ENCODE data around the gene BOLA1. TPM values are rescaled to one million over a fixed set of nuclear protein-coding genes. Genes with fewer than 3 reads are reported as not detected.

BOLA1 gene
- total RNA-seq, 1 experiment from 2014 or later: 15.3 TPM

- no peaks in the 10 kb centered on the region for H3K9me3 Mint-ChIP-seq
- POLR2A ChIA-PET: no interaction called here
- H3K36me3 Mint-ChIP-seq: no peaks in the 10 kb centered on the region
- TF ChIP-seq CBFB (CRISPR knock-in tag; IDR thresholded peaks at IDR 0.05; ENCODE audit: low read depth) (no peak), RELA (CRISPR knock-in tag; IDR thresholded peaks at IDR 0.05; ENCODE audit: borderline replicate concordance) (no peak), ZNF671 (CRISPR knock-in tag; IDR thresholded peaks at IDR 0.05) (no peak), FOXP1 (CRISPR knock-in tag; IDR thresholded peaks at IDR 0.05; ENCODE audit: borderline replicate concordance) (no peak), KAT7 (CRISPR knock-in tag; IDR thresholded peaks at IDR 0.05; ENCODE audit: borderline replicate concordance) (no peak)
- TF ChIP-seq, protein P1, sequence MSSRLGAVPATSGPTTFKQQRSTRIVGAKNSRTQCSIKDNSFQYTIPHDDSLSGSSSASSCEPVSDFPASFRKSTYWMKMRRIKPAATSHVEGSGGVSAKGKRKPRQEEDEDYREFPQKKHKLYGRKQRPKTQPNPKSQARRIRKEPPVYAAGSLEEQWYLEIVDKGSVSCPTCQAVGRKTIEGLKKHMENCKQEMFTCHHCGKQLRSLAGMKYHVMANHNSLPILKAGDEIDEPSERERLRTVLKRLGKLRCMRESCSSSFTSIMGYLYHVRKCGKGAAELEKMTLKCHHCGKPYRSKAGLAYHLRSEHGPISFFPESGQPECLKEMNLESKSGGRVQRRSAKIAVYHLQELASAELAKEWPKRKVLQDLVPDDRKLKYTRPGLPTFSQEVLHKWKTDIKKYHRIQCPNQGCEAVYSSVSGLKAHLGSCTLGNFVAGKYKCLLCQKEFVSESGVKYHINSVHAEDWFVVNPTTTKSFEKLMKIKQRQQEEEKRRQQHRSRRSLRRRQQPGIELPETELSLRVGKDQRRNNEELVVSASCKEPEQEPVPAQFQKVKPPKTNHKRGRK (CRISPR knock-in tag; IDR thresholded peaks at IDR 0.05; ENCODE audit: borderline replicate concordance): no peak
- TF ChIP-seq, protein P2, sequence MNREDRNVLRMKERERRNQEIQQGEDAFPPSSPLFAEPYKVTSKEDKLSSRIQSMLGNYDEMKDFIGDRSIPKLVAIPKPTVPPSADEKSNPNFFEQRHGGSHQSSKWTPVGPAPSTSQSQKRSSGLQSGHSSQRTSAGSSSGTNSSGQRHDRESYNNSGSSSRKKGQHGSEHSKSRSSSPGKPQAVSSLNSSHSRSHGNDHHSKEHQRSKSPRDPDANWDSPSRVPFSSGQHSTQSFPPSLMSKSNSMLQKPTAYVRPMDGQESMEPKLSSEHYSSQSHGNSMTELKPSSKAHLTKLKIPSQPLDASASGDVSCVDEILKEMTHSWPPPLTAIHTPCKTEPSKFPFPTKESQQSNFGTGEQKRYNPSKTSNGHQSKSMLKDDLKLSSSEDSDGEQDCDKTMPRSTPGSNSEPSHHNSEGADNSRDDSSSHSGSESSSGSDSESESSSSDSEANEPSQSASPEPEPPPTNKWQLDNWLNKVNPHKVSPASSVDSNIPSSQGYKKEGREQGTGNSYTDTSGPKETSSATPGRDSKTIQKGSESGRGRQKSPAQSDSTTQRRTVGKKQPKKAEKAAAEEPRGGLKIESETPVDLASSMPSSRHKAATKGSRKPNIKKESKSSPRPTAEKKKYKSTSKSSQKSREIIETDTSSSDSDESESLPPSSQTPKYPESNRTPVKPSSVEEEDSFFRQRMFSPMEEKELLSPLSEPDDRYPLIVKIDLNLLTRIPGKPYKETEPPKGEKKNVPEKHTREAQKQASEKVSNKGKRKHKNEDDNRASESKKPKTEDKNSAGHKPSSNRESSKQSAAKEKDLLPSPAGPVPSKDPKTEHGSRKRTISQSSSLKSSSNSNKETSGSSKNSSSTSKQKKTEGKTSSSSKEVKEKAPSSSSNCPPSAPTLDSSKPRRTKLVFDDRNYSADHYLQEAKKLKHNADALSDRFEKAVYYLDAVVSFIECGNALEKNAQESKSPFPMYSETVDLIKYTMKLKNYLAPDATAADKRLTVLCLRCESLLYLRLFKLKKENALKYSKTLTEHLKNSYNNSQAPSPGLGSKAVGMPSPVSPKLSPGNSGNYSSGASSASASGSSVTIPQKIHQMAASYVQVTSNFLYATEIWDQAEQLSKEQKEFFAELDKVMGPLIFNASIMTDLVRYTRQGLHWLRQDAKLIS (CRISPR knock-in tag; IDR thresholded peaks at IDR 0.05; ENCODE audit: borderline replicate concordance): no peak
- TF ChIP-seq, protein P3, sequence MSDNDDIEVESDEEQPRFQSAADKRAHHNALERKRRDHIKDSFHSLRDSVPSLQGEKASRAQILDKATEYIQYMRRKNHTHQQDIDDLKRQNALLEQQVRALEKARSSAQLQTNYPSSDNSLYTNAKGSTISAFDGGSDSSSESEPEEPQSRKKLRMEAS (CRISPR knock-in tag; IDR thresholded peaks at IDR 0.05): no peak
- TF ChIP-seq, protein P4, sequence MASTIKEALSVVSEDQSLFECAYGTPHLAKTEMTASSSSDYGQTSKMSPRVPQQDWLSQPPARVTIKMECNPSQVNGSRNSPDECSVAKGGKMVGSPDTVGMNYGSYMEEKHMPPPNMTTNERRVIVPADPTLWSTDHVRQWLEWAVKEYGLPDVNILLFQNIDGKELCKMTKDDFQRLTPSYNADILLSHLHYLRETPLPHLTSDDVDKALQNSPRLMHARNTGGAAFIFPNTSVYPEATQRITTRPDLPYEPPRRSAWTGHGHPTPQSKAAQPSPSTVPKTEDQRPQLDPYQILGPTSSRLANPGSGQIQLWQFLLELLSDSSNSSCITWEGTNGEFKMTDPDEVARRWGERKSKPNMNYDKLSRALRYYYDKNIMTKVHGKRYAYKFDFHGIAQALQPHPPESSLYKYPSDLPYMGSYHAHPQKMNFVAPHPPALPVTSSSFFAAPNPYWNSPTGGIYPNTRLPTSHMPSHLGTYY (CRISPR knock-in tag; IDR thresholded peaks at IDR 0.05): no peak
- peaks cover 34% of the 10 kb centered on the region for H3K4me1 Mint-ChIP-seq
- no peak overlapping the region for H3K27ac Mint-ChIP-seq
- CTCF ChIA-PET: no interaction called here
- no peak for ATAC-seq
- H3K4me3 Mint-ChIP-seq: no peak overlapping the region
- no peaks in the 10 kb centered on the region; the same call in 1 of the 2 replicates for H3K27me3 Mint-ChIP-seq (ENCODE audit: low read depth)
- DNase-seq (ENCODE audit: low spot score): no peak
These were observed 33.8 kb downstream of the BOLA1 start for GRCh38 chr1:149933208-149933607.

- no peaks in the 10 kb centered on the region; the same call in 1 of the 2 replicates for H3K27me3 Mint-ChIP-seq (ENCODE audit: low read depth)
- H3K27ac Mint-ChIP-seq: no peak overlapping the region
- ChIA-PET POLR2A (no interaction called here), CTCF (no interaction called here)
- peaks cover 36% of the 10 kb centered on the region for H3K4me1 Mint-ChIP-seq
- ATAC-seq (no peak), DNase-seq (ENCODE audit: low spot score) (no peak)
- H3K4me3 Mint-ChIP-seq: no peak overlapping the region
- H3K9me3 Mint-ChIP-seq: no peaks in the 10 kb centered on the region
- no peak for TF ChIP-seq ZNF317 (CRISPR knock-in tag; IDR thresholded peaks at IDR 0.05; ENCODE audit: borderline replicate concordance, low read depth)
- TF ChIP-seq, protein P5, sequence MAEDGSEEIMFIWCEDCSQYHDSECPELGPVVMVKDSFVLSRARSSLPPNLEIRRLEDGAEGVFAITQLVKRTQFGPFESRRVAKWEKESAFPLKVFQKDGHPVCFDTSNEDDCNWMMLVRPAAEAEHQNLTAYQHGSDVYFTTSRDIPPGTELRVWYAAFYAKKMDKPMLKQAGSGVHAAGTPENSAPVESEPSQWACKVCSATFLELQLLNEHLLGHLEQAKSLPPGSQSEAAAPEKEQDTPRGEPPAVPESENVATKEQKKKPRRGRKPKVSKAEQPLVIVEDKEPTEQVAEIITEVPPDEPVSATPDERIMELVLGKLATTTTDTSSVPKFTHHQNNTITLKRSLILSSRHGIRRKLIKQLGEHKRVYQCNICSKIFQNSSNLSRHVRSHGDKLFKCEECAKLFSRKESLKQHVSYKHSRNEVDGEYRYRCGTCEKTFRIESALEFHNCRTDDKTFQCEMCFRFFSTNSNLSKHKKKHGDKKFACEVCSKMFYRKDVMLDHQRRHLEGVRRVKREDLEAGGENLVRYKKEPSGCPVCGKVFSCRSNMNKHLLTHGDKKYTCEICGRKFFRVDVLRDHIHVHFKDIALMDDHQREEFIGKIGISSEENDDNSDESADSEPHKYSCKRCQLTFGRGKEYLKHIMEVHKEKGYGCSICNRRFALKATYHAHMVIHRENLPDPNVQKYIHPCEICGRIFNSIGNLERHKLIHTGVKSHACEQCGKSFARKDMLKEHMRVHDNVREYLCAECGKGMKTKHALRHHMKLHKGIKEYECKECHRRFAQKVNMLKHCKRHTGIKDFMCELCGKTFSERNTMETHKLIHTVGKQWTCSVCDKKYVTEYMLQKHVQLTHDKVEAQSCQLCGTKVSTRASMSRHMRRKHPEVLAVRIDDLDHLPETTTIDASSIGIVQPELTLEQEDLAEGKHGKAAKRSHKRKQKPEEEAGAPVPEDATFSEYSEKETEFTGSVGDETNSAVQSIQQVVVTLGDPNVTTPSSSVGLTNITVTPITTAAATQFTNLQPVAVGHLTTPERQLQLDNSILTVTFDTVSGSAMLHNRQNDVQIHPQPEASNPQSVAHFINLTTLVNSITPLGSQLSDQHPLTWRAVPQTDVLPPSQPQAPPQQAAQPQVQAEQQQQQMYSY (CRISPR knock-in tag; IDR thresholded peaks at IDR 0.05): no peak
- no peaks in the 10 kb centered on the region for H3K36me3 Mint-ChIP-seq
These were observed 35.0 kb downstream of the BOLA1 start for GRCh38 chr1:149934356-149934755.
